Measurements from ENCODE around the gene SLC12A8. TPM values are rescaled to one million over a fixed set of nuclear protein-coding genes. Genes with fewer than 3 reads are reported as not detected.

Gene SLC12A8
- total RNA-seq, 2 donors from 2014 or later = 3.0 to 4.1 TPM

DNA sequence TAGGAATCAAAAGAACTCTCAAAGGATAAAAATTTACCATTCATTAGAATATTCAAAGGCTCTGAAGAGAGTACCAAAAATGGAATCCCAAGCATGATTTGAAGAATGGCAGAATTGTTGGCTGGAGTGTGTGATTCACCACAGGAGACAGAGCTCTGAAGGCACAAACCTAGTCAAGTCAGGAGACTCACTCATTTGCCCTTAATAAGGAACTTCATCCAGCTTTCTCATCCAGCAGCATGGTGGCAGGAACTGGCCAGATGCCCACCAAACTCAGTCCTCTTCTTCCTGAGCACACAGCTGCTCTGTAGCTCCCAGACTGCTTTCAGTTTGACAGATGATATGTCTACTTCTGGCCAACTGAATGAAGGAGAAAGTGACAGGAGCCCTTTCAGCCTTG lies 140.2 kb downstream of the SLC12A8 start:
- Histone ChIP-seq H3K36me3 (no peaks in the 10 kb centered on the region), H3K27ac (no peak overlapping the region), H3K27me3 (replicated peaks; ENCODE audit: insufficient read depth) (no peaks in the 10 kb centered on the region), H3K4me3 (no peak overlapping the region), H3K9me3 (no peaks in the 10 kb centered on the region), H3K4me1 (ENCODE audit: control insufficient read depth in 1 of 2, low read depth in 2 of 2) (no peaks in the 10 kb centered on the region)
- no peak for DNase-seq (ENCODE audit: low spot score)
- ATAC-seq (ENCODE audit: insufficient number of reproducible peaks, low FRiP score, low read depth) = no peak
- TF ChIP-seq, protein P1, sequence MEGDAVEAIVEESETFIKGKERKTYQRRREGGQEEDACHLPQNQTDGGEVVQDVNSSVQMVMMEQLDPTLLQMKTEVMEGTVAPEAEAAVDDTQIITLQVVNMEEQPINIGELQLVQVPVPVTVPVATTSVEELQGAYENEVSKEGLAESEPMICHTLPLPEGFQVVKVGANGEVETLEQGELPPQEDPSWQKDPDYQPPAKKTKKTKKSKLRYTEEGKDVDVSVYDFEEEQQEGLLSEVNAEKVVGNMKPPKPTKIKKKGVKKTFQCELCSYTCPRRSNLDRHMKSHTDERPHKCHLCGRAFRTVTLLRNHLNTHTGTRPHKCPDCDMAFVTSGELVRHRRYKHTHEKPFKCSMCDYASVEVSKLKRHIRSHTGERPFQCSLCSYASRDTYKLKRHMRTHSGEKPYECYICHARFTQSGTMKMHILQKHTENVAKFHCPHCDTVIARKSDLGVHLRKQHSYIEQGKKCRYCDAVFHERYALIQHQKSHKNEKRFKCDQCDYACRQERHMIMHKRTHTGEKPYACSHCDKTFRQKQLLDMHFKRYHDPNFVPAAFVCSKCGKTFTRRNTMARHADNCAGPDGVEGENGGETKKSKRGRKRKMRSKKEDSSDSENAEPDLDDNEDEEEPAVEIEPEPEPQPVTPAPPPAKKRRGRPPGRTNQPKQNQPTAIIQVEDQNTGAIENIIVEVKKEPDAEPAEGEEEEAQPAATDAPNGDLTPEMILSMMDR (IDR thresholded peaks at IDR 0.05) = no peak

DNA sequence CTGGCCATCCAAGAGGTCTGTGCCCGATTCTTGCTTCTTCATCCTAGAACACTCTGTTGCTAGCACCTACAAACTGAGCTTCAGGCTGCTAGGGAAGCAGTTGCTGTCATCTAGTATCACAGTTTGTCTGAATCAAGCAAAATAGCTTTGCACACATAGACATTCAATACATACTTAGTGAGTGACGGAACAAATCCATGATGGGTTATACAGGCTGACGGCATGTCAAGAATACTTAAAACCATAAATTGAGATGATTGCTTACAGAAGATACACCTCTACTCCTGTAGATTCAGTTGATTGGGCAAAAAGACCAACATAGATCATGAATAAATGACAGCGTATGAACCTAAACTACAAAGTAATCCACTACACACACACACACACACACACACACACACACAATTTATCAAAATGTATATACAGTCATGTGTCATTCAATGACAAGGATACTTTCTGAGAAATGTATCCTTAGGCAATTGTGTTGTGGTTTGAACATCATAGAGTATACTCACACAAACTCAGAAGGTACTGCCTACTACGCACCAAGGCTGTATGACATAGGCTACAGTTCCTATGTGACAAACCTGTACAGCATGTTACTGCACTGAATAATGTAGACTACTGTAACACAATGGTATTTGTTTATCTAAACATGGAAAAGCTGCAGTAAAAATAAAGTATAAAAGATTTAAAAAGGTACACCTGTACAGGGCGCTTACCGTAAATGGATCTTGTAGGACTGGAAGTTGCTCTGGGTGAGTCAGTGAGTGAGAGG lies 142.4 kb downstream of the SLC12A8 start:
- no peak overlapping the region for H3K27ac ChIP-seq
- ATAC-seq (ENCODE audit: insufficient number of reproducible peaks, low FRiP score, low read depth) = no peak
- H3K4me3 ChIP-seq = no peak overlapping the region
- H3K9me3 ChIP-seq = no peaks in the 10 kb centered on the region
- no peaks in the 10 kb centered on the region for H3K36me3 ChIP-seq
- no peaks in the 10 kb centered on the region for H3K4me1 ChIP-seq (ENCODE audit: control insufficient read depth in 1 of 2, low read depth in 2 of 2)
- no peaks in the 10 kb centered on the region for H3K27me3 ChIP-seq (replicated peaks; ENCODE audit: insufficient read depth)
- no peak for DNase-seq (ENCODE audit: low spot score)
- TF ChIP-seq, protein P1 (IDR thresholded peaks at IDR 0.05) = no peak

DNA sequence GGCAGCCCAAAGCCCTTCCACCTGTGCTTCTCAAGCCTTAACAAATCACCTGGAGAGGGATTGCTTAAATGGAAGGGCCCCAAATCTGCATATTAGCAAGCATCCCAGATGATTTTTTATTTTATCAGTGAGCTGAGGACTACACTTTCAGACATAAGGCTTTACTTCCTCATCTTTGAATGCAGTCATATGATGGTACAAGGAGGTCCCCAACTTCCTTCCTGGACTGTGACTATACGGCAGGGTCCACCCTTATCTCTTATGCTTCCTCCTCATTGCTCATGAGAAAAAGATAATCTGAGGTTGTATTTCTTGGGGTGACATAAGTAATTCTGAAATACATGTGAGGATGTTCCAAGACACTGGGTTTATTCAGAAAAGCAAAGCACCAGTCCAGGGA lies 143.1 kb downstream of the SLC12A8 start:
- Histone ChIP-seq H3K27ac (no peak overlapping the region), H3K36me3 (no peaks in the 10 kb centered on the region), H3K4me3 (no peak overlapping the region), H3K4me1 (ENCODE audit: control insufficient read depth in 1 of 2, low read depth in 2 of 2) (no peaks in the 10 kb centered on the region), H3K27me3 (replicated peaks; ENCODE audit: insufficient read depth) (no peaks in the 10 kb centered on the region), H3K9me3 (no peaks in the 10 kb centered on the region)
- DNase-seq (ENCODE audit: low spot score) (no peak), ATAC-seq (ENCODE audit: insufficient number of reproducible peaks, low FRiP score, low read depth) (no peak)
- TF ChIP-seq, protein P1 (IDR thresholded peaks at IDR 0.05) = no peak

DNA sequence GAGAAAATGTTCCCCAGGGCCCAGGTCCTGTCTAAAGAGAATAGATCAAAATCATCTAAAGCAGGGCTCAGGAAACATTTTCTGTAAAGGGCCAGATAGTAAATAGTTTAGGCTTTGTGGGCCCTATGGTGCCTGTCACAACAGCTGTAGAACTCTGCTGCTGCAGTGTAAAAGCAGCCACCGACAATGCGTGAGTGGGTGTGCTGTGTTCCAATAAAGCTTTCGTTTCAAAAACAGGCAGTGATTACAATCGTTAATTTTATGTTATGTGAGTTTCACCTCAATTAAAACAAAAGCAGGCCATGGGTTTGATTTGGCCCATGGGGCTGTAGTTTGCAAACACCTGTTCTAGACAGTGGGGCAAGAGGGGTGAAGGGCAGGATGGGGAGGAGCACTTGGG lies 144.3 kb downstream of the SLC12A8 start:
- peaks cover 6 to 11% of the 10 kb centered on the region in 2 donors for H3K4me1 ChIP-seq (ENCODE audit: control insufficient read depth in 1 of 2, low read depth in 2 of 2)
- no peaks in the 10 kb centered on the region for H3K27me3 ChIP-seq (replicated peaks; ENCODE audit: insufficient read depth)
- ATAC-seq (ENCODE audit: insufficient number of reproducible peaks, low FRiP score, low read depth) (no peak), DNase-seq (ENCODE audit: low spot score) (no peak)
- H3K4me3 ChIP-seq = no peak overlapping the region
- no peak overlapping the region for H3K27ac ChIP-seq
- TF ChIP-seq, protein P1 (IDR thresholded peaks at IDR 0.05) = no peak
- H3K9me3 ChIP-seq = no peaks in the 10 kb centered on the region
- no peaks in the 10 kb centered on the region for H3K36me3 ChIP-seq

DNA sequence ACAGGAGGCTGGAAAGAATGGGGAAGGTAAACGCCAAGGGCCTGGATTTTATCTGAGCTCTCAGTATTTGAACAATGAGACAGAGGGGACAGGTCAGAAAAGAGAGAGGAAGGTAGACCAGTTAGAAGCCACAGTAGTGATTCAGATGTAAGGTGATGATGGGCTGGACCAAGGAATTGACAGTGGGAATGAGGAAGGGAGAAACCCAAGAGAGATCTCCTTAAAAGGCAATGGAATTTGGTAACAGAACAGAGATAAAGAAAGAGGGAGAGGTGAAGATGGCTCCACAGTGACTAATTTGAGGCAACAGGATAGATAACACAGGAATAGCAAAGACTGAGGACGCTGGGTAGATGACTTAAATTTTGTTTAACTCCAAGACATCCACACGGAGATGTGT lies 145.3 kb downstream of the SLC12A8 start:
- DNase-seq (ENCODE audit: low spot score) (no peak), ATAC-seq (ENCODE audit: insufficient number of reproducible peaks, low FRiP score, low read depth) (no peak)
- TF ChIP-seq, protein P1 (IDR thresholded peaks at IDR 0.05) = no peak
- Histone ChIP-seq H3K4me3 (no peak overlapping the region), H3K4me1 (ENCODE audit: control insufficient read depth in 1 of 2, low read depth in 2 of 2) (peaks cover 15 to 22% of the 10 kb centered on the region in 2 donors), H3K36me3 (no peaks in the 10 kb centered on the region), H3K27ac (no peak overlapping the region), H3K9me3 (no peaks in the 10 kb centered on the region), H3K27me3 (replicated peaks; ENCODE audit: insufficient read depth) (no peaks in the 10 kb centered on the region)

All from thoracic aorta (tissue), 2 donors.